ENCODE results near the gene POM121L12.

POM121L12 gene

GRCh38 chr7:53059591-53059990 lies 24.2 kb downstream of the POM121L12 start:
- no peak overlapping the region for H3K4me3 ChIP-seq (ENCODE audit: control insufficient read depth, low read depth, low read length)
- TF ChIP-seq CTCF (IDR thresholded peaks at IDR 0.05; ENCODE audit: control insufficient read depth, insufficient read depth, low read depth, low read length, missing control alignments): no peak
- DNase-seq (ENCODE audit: low read depth): no peak

GRCh38 chr7:53060066-53060465 lies 24.6 kb downstream of the POM121L12 start:
- DNase-seq (ENCODE audit: low read depth): no peak
- no peak overlapping the region for H3K4me3 ChIP-seq (ENCODE audit: control insufficient read depth, low read depth, low read length)

GRCh38 chr7:53062796-53063195 lies 27.4 kb downstream of the POM121L12 start:
- no peak for DNase-seq (ENCODE audit: low read depth)
- H3K4me3 ChIP-seq (ENCODE audit: control insufficient read depth, low read depth, low read length): no peak overlapping the region
- no peak for TF ChIP-seq CTCF (IDR thresholded peaks at IDR 0.05; ENCODE audit: control insufficient read depth, insufficient read depth, low read depth, low read length, missing control alignments)

More at GRCh38 chr7:53060066-53060465, 24.6 kb downstream of the POM121L12 start:
- no peak for TF ChIP-seq CTCF (IDR thresholded peaks at IDR 0.05; ENCODE audit: control insufficient read depth, insufficient read depth, low read depth, low read length, missing control alignments)

GRCh38 chr7:53068673-53069072 lies 33.2 kb downstream of the POM121L12 start:
- no peak for TF ChIP-seq CTCF (IDR thresholded peaks at IDR 0.05; ENCODE audit: control insufficient read depth, insufficient read depth, low read depth, low read length, missing control alignments)
- DNase-seq (ENCODE audit: low read depth): no peak
- no peak overlapping the region for H3K4me3 ChIP-seq (ENCODE audit: control insufficient read depth, low read depth, low read length)

GRCh38 chr7:53070883-53071282 lies 35.5 kb downstream of the POM121L12 start:
- no peak for DNase-seq (ENCODE audit: low read depth)
- H3K4me3 ChIP-seq (ENCODE audit: control insufficient read depth, low read depth, low read length): no peak overlapping the region
- no peak for TF ChIP-seq CTCF (IDR thresholded peaks at IDR 0.05; ENCODE audit: control insufficient read depth, insufficient read depth, low read depth, low read length, missing control alignments)

All from AG09309 (cell line).